Raji (cell line): ENCODE results near the gene RIGI.

Experiments
- POLR2A ChIP-seq: IDR thresholded peaks from 2 replicates; pipeline ENCODE4 v1.6.1; 2011; ENCODE audit warnings: low read depth, low read length, control low read depth; ENCODE audit not compliant: insufficient read depth

RIGI gene

GRCh38 chr9:32526041-32526706, at the start of gene RIGI:
TSS of gene RIGI (minus strand) at chr9:32526196. CDS start at chr9:32526166, 30 bp downstream.
- no peak for TF ChIP-seq POLR2A

- no peak for TF ChIP-seq POLR2A
Observed at GRCh38 chr9:32574858-32575257, 48.9 kb upstream of the RIGI start.

- TF ChIP-seq POLR2A = no peak
Observed at GRCh38 chr9:32573821-32574220, 47.8 kb upstream of the RIGI start.

GRCh38 chr9:32572900-32573523, 47.0 kb upstream of the RIGI start, which contains the start of gene NDUFB6:
TSS of gene NDUFB6 (minus strand) at chr9:32573159. CDS start at chr9:32573060, 99 bp downstream.
- peak; percentile 89 for TF ChIP-seq POLR2A

- no peak for TF ChIP-seq POLR2A
Observed at GRCh38 chr9:32571969-32572899, 46.2 kb upstream of the RIGI start.

GRCh38 chr9:32570262-32570661, 44.3 kb upstream of the RIGI start:
- no peak for TF ChIP-seq POLR2A

- TF ChIP-seq POLR2A = no peak
Observed at GRCh38 chr9:32566770-32567169, 40.8 kb upstream of the RIGI start.

GRCh38 chr9:32565967-32566366, 40.0 kb upstream of the RIGI start:
- TF ChIP-seq POLR2A = no peak

GRCh38 chr9:32558408-32558934, 32.5 kb upstream of the RIGI start:
- TF ChIP-seq POLR2A = no peak

GRCh38 chr9:32554591-32554990, 28.6 kb upstream of the RIGI start:
- TF ChIP-seq POLR2A = no peak

- no peak for TF ChIP-seq POLR2A
Observed at GRCh38 chr9:32554107-32554506, 28.1 kb upstream of the RIGI start.

GRCh38 chr9:32552172-32552872, 26.3 kb upstream of the RIGI start, which contains the start of the genes SMIM27 and TOPORS:
TSS of gene SMIM27 (plus strand) at chr9:32552327. CDS start at chr9:32552435, 108 bp downstream.
TSS of gene TOPORS (minus strand) at chr9:32552586. CDS start at chr9:32552436, 150 bp downstream.
- TF ChIP-seq POLR2A = peak; percentile 72

GRCh38 chr9:32551276-32552051, 25.5 kb upstream of the RIGI start:
- TF ChIP-seq POLR2A = no peak

- TF ChIP-seq POLR2A = peak; percentile 60
Observed at GRCh38 chr9:32550562-32551275, 24.7 kb upstream of the RIGI start.

GRCh38 chr9:32550150-32550561, 24.2 kb upstream of the RIGI start:
- no peak for TF ChIP-seq POLR2A
